OCI-LY3 (cell line): ENCODE results near the gene SMAD6.

Experiments
- H2AFZ ChIP-seq: fragments of 200-600, 300-600 bp; shearing (Covaris generic); 2 replicates; pipeline ENCODE4 v1.6.0; 2014; ENCODE audit warnings: antibody characterized with exemption, low read depth, low read length
- H3K27ac ChIP-seq: fragments of 200-600, 300-600 bp; sonication (generic); 2 replicates; pipeline ENCODE4 v1.5.1; 2014; ENCODE audit warnings: mild to moderate bottlenecking, low read length, moderate library complexity, mixed read lengths
- H3K27me3 ChIP-seq: fragments of 200-600, 300-600 bp; sonication (generic); 2 replicates; pipeline ENCODE4 v1.6.1; 2014; ENCODE audit warnings: low read depth, low read length, mixed read lengths
- H3K36me3 ChIP-seq: fragments of 200-600, 300-600 bp; sonication (generic); replicated peaks from 2 replicates; pipeline ENCODE3; 2014; ENCODE audit warnings: low read depth, low read length, mixed read lengths
- H3K4me1 ChIP-seq: fragments of 300-600, 200-600 bp; sonication (generic); 2 replicates; pipeline ENCODE4 v1.6.1; 2014; ENCODE audit warnings: low read length, mixed read lengths
- H3K4me2 ChIP-seq: fragments of 200-600, 300-600 bp; sonication (generic); 2 replicates; pipeline ENCODE4 v1.6.1; 2014; ENCODE audit warnings: low read length, mixed read lengths
- H3K4me3 ChIP-seq: fragments of 300-600, 200-600 bp; sonication (generic); 2 replicates; pipeline ENCODE4 v1.5.1; 2014; ENCODE audit warnings: antibody characterized with exemption, mild to moderate bottlenecking, low read length, moderate library complexity
- H3K79me2 ChIP-seq: fragments of 300-600, 200-600 bp; shearing (Covaris generic); 2 replicates; pipeline ENCODE4 v1.6.1; 2014; ENCODE audit warnings: mild to moderate bottlenecking, low read length, mixed read lengths
- H3K9ac ChIP-seq: fragments of 300-600, 200-600 bp; shearing (Covaris generic); 2 replicates; pipeline ENCODE4 v1.6.0; 2014; ENCODE audit warnings: mild to moderate bottlenecking, low read length, moderate library complexity
- H3K9me3 ChIP-seq: fragments of 200-600, 300-600 bp; shearing (Covaris generic); 2 replicates; pipeline ENCODE4 v1.6.1; 2014; ENCODE audit warnings: low read length, mixed read lengths; ENCODE audit not compliant: insufficient read depth
- H4K20me1 ChIP-seq: fragments of 200-600, 300-600 bp; sonication (generic); 2 replicates; pipeline ENCODE4 v1.6.1; 2016; ENCODE audit warnings: low read length, mixed read lengths; ENCODE audit not compliant: insufficient read depth
- CTCF ChIP-seq: fragments of 200-600, 300-600 bp; sonication (generic); IDR thresholded peaks from 2 replicates; pipeline ENCODE4 v1.5.1; 2014; ENCODE audit warnings: antibody characterized with exemption, low read length, low read depth
- EZH2phosphoT487 ChIP-seq: fragments of 200-600 bp; shearing (Covaris generic); IDR thresholded peaks from 2 replicates; pipeline ENCODE4 v1.6.1; 2018; ENCODE audit warnings: antibody characterized with exemption, mixed run types, low read depth

The SMAD6 gene

GRCh38 chr15:66702035-66702786, at the start of gene SMAD6:
Gene SMAD6, plus strand, starts transcription at chr15:66702236. Its CDS starts 1,023 bp downstream, at chr15:66703259.
- Histone ChIP-seq H4K20me1 (no peaks in the 10 kb centered on the region), H3K27me3 (no peaks in the 10 kb centered on the region), H3K4me2 (peak within 1 kb of the TSS; percentile 85), H3K79me2 (no peaks in the 10 kb centered on the region), H3K4me3 (peak within 1 kb of the TSS; percentile 85), H3K36me3 (no peaks in the 10 kb centered on the region), H2AFZ (peak within 1 kb of the TSS; percentile 77), H3K27ac (peak within 1 kb of the TSS; percentile 78), H3K9me3 (no peaks in the 10 kb centered on the region), H3K4me1 (peaks cover 7% of the 10 kb centered on the region; the same call in 1 of the 2 replicates), H3K9ac (peak within 1 kb of the TSS; percentile 87)
- no peak for TF ChIP-seq EZH2phosphoT487

- H3K4me1 ChIP-seq, result no peaks in the 10 kb centered on the region
Observed at GRCh38 chr15:66652806-66653205, 49.2 kb upstream of the SMAD6 start.

GRCh38 chr15:66653398-66653797, 48.6 kb upstream of the SMAD6 start:
- TF ChIP-seq CTCF (no peak), EZH2phosphoT487 (no peak)
- H3K27me3 ChIP-seq, result no peaks in the 10 kb centered on the region
- H3K4me2 ChIP-seq, result no peak overlapping the region
- no peaks in the 10 kb centered on the region for H3K36me3 ChIP-seq
- H3K79me2 ChIP-seq, result no peaks in the 10 kb centered on the region
- no peak overlapping the region for H3K9ac ChIP-seq
- H3K4me3 ChIP-seq, result no peak overlapping the region
- no peak overlapping the region for H2AFZ ChIP-seq
- no peak overlapping the region for H3K27ac ChIP-seq
- no peaks in the 10 kb centered on the region for H3K9me3 ChIP-seq
- no peaks in the 10 kb centered on the region for H4K20me1 ChIP-seq
- H3K4me1 ChIP-seq, result no peaks in the 10 kb centered on the region

More at GRCh38 chr15:66652806-66653205, 49.2 kb upstream of the SMAD6 start:
- H3K79me2 ChIP-seq, result no peaks in the 10 kb centered on the region
- H3K4me3 ChIP-seq, result no peak overlapping the region
- no peak overlapping the region for H3K9ac ChIP-seq
- no peak for TF ChIP-seq EZH2phosphoT487
- H4K20me1 ChIP-seq, result no peaks in the 10 kb centered on the region
- H2AFZ ChIP-seq, result no peak overlapping the region
- no peak overlapping the region for H3K27ac ChIP-seq
- H3K9me3 ChIP-seq, result no peaks in the 10 kb centered on the region
- no peaks in the 10 kb centered on the region for H3K36me3 ChIP-seq
- H3K27me3 ChIP-seq, result no peaks in the 10 kb centered on the region
- H3K4me2 ChIP-seq, result no peak overlapping the region

GRCh38 chr15:66653852-66654251, 48.2 kb upstream of the SMAD6 start:
- H3K79me2 ChIP-seq, result no peaks in the 10 kb centered on the region
- no peak overlapping the region for H3K27ac ChIP-seq
- no peaks in the 10 kb centered on the region for H3K36me3 ChIP-seq
- no peak overlapping the region for H2AFZ ChIP-seq
- no peak overlapping the region for H3K9ac ChIP-seq
- H3K27me3 ChIP-seq, result no peaks in the 10 kb centered on the region
- TF ChIP-seq EZH2phosphoT487 (no peak), CTCF (no peak)
- H3K4me2 ChIP-seq, result no peak overlapping the region
- no peaks in the 10 kb centered on the region for H3K4me1 ChIP-seq
- H3K4me3 ChIP-seq, result no peak overlapping the region
- H3K9me3 ChIP-seq, result no peaks in the 10 kb centered on the region
- H4K20me1 ChIP-seq, result no peaks in the 10 kb centered on the region

GRCh38 chr15:66654361-66654738, 47.7 kb upstream of the SMAD6 start:
- Histone ChIP-seq H4K20me1 (no peaks in the 10 kb centered on the region), H3K4me3 (no peak overlapping the region), H3K9ac (no peak overlapping the region), H3K79me2 (no peaks in the 10 kb centered on the region), H3K4me1 (no peaks in the 10 kb centered on the region), H3K36me3 (no peaks in the 10 kb centered on the region), H3K27ac (no peak overlapping the region), H2AFZ (no peak overlapping the region), H3K4me2 (no peak overlapping the region), H3K9me3 (no peaks in the 10 kb centered on the region), H3K27me3 (no peaks in the 10 kb centered on the region)
- TF ChIP-seq CTCF (no peak), EZH2phosphoT487 (no peak)
